HG03159 (cell line): ENCODE data around the gene PCBD2.
"Not testable (repeated sequence)": the region's sequence is repeated elsewhere in the genome, so short reads cannot be mapped to it uniquely, and the experiment has no call there.

Experiments used
- ATAC-seq: cut with Tn5 transposase; IDR thresholded peaks from one replicate; pipeline ENCODE4 v1.9.1; 2021; ENCODE audit warnings: mild to moderate bottlenecking, moderate library complexity; ENCODE audit not compliant: unreplicated experiment

The PCBD2 gene

GRCh38 chr5:134998068-134998467, 93.1 kb downstream of the PCBD2 start:
- not testable (repeated sequence) for ATAC-seq

DNA sequence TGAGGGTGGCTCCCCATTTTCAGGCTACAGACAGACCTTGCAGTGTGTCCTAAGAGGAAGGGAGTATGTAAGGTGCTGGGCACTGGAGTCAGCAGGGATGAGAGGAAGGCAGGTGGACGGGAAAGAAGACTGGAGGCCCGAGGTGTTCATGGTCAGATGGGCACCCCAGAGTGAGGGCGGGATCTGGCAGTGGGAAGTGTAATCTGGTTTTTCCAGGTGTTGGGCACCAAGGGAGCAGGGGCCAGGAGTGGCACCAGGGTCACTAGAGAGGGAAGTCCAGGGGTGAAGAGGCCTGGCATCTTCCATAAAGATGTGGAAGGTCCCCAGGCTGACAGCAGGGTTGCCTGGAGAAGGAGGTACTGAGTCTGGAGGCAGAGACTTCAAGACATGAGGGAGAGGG, 99.4 kb downstream of the PCBD2 start:
- no peak for ATAC-seq

GRCh38 chr5:135005076-135005475, 100.1 kb downstream of the PCBD2 start:
- no peak for ATAC-seq

DNA sequence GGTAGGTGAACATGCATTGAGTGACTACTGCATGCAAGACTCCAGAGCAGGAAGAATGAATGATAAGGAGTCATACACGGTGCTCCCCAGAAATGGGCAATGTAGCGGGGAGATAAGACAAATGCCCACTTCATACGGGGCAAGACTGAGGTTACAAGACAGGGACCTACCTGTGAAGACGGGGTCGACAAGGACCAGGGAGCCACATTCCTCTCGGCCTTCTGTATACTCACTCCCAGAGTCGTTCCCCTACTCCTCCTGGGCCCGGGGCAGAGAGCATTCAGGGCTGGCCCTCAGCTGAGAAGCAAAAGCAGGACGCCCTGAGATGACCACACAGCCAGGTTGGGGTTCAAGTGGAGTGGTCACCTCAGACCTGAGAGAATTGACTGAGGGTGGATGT, 102.4 kb downstream of the PCBD2 start:
- ATAC-seq, result no peak

DNA sequence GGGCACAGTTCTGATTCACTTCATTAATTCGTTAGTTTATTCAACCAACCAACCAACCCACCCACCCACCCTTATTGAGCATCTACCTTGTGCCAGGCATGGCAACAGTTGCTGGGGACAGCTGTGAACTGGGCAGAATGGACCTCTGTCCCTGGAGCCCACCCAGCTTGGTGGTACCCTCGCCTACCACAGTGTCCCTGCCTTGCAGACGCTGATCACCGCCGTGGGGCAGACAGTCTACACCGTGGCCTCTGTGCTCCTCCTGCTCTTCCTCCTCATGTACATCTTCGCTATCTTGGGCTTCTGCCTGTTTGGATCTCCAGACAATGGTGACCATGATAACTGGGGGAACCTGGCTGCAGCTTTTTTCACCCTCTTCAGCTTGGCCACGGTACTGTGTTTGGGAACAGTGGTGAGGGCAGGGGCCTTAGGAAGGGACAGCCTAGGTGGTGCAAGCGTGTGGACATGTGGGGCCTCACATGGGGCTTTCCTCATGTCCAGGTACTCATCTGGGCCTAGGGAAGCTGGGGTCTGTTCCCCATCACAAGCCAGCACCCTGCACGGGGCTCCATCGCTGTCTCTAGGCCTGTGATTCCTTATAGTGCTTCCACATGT, 102.9 kb downstream of the PCBD2 start:
- no peak for ATAC-seq

DNA sequence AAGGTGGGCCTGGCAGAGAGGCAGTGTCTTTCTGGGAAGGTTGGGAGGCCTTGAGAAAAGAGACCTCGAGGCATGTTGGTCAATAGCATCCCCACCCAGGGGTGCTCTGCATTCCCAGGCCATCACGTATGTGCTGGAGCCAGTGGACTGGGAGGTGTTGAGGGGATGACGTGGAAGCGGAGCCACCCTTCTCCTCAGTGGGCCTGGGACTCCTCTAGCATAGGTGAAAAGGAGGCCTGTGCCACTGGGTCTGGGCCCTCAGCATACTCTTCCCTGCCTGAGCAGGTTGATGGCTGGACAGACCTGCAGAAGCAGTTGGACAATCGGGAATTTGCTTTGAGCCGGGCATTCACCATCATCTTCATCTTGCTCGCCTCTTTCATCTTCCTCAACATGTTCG, 103.6 kb downstream of the PCBD2 start:
- ATAC-seq, result no peak

DNA sequence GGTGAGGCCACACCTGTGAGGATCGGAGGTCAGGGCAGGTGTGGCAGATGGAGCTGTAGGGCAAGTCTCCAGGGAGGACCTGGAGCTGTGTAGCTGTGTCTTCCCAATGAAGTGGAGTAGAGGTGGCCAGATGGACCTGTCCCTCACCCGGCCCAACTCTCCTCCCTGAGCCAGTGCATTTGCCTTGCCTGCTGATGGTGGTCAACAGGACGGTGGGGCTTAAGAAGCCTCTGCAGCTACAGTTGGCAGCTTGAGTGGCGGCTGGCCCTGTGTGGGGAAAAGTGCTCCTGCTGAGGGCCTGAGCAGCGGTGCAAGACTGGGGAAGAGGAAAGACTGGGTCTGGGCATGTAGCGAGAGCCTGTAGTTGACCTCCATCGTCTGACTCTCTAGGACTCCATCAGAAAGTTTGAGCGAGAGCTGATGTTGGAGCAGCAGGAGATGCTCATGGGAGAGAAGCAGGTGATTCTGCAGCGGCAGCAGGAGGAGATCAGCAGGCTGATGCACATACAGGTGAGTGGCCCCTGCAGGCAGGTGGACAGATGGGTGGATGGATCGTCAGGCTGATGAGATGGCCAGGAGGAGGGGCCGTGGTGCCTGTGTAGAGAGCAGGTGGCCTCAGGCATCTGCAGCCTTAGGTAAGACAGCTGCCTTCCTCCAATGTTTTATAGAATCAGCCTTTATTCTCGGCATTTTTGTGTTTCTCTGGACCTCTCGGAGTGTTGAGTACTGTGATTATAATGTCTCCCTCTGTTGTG, 104.2 kb downstream of the PCBD2 start:
- ATAC-seq, result no peak

GRCh38 chr5:135009736-135010501, 105.0 kb downstream of the PCBD2 start:
- no peak for ATAC-seq

GRCh38 chr5:135010502-135011354, 105.8 kb downstream of the PCBD2 start:
- ATAC-seq, result no peak

DNA sequence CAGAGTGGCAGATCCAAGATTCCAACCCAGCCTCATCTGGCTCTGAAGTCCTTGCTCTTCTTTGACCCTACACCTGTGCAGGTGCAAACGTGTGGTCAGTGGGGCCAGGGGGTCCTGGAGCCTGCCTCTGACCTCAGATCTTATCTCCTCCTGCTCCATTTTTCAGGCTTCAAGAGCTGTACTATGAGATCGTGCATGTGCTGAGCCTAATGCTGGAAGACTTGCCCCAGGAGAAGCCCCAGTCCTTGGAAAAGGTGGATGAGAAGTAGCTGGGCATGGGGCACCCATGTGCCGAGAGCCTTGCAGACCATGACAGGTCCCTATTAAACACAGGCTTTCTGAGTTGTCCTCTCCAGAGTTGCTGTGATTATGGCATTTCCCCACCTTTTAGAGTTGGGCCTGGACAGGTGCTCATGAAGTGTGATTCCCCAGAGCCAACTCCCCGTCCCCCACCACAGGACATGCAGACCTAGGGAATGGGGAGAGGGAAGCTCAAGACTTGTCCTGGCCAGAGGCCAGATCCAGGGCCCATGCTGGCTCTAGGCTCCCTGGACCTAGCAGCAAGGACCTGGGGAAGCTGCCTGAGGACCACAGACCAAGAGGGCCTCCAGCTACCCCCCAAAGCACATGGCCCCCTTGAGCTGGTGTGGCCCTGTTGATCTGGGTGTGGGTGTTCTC, 106.6 kb downstream of the PCBD2 start:
- no peak for ATAC-seq

DNA sequence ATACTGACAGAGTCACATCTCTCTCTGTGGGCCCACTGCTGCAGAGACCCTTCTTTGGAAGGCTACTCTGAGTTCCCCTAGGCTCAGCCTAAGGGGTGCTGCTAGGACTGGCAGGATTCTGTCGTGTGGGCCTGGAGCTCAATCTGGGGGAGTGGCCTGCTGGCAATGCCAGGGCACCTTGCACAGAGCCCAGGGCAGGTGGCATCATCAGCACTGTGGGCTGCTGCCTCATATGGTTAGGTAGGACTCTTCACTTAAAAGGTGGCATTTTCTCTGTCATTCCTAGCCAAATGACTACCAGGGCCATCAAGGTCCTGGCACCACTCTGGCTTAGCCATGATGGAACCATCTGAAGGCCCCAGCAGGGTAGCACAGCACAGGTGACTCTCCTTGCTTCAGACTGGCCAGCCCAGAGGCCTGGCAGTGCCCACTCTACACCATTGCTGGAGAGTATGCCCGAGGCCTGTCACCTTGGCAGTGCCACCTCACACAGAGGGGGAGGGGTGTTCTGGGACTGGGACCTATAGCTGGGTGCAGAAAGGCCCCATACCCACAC, 107.2 kb downstream of the PCBD2 start:
- ATAC-seq, result no peak
